ENCODE data around the gene MRGPRD. TPM values are rescaled to one million over a fixed set of nuclear protein-coding genes. Genes with fewer than 3 reads are reported as not detected.

The MRGPRD gene
- total RNA-seq, 1 experiment from 2014 or later, result not detected

GRCh38 chr11:68942751-68943271, 38.0 kb downstream of the MRGPRD start:
- BruUV-seq (replicated peaks), result no TSS peak
- H3K9me3 Mint-ChIP-seq (ENCODE audit: unreplicated experiment), result no peaks in the 10 kb centered on the region
- CTCF ChIA-PET, result no interaction called here

GRCh38 chr11:68942095-68942620, 38.6 kb downstream of the MRGPRD start:
- H3K4me3 Mint-ChIP-seq (ENCODE audit: unreplicated experiment), result no peak overlapping the region
- TF ChIP-seq CTCF (IDR thresholded peaks at IDR 0.05; ENCODE audit: unreplicated experiment), result no peak
- H3K27ac Mint-ChIP-seq (ENCODE audit: low read depth, unreplicated experiment), result no peak overlapping the region
- POLR2A ChIA-PET, result interaction anchor here (0.7 kb wide), 1 partner anchor 93 kb away, joined by 3 read pairs; no protein-coding TSS in a partner anchor
- H3K36me3 Mint-ChIP-seq (ENCODE audit: insufficient read depth, unreplicated experiment), result peaks cover 20% of the 10 kb centered on the region
- no peaks in the 10 kb centered on the region for H3K4me1 Mint-ChIP-seq (ENCODE audit: insufficient read depth, unreplicated experiment)
- CTCF ChIA-PET, result no interaction called here
- intact Hi-C loops (cut with micrococcal nuclease), result no loop called here
- H3K27me3 Mint-ChIP-seq (ENCODE audit: insufficient read depth, unreplicated experiment), result no peaks in the 10 kb centered on the region
- no peaks in the 10 kb centered on the region for H3K9me3 Mint-ChIP-seq (ENCODE audit: unreplicated experiment)
- no TSS peak for BruUV-seq (replicated peaks)
- no peak for DNase-seq (ENCODE audit: unreplicated experiment)

More at GRCh38 chr11:68942751-68943271, 38.0 kb downstream of the MRGPRD start:
- POLR2A ChIA-PET, result interaction anchor here (0.8 kb wide), 1 partner anchor 19 kb away, joined by 3 read pairs; no protein-coding TSS in a partner anchor
- Mint-ChIP-seq H3K27ac (ENCODE audit: low read depth, unreplicated experiment) (no peak overlapping the region), H3K4me3 (ENCODE audit: unreplicated experiment) (no peak overlapping the region), H3K36me3 (ENCODE audit: insufficient read depth, unreplicated experiment) (peaks cover 17% of the 10 kb centered on the region), H3K27me3 (ENCODE audit: insufficient read depth, unreplicated experiment) (peaks cover 5% of the 10 kb centered on the region), H3K4me1 (ENCODE audit: insufficient read depth, unreplicated experiment) (no peaks in the 10 kb centered on the region)
- intact Hi-C loops (cut with micrococcal nuclease), result no loop called here
- DNase-seq (ENCODE audit: unreplicated experiment), result no peak
- no peak for TF ChIP-seq CTCF (IDR thresholded peaks at IDR 0.05; ENCODE audit: unreplicated experiment)

- no peak for TF ChIP-seq CTCF (IDR thresholded peaks at IDR 0.05; ENCODE audit: unreplicated experiment)
- no peak for DNase-seq (ENCODE audit: unreplicated experiment)
These were observed 39.3 kb downstream of the MRGPRD start for GRCh38 chr11:68941324-68942094.

GRCh38 chr11:68940651-68941323, 40.0 kb downstream of the MRGPRD start:
- Mint-ChIP-seq H3K9me3 (ENCODE audit: unreplicated experiment) (no peaks in the 10 kb centered on the region), H3K27ac (ENCODE audit: low read depth, unreplicated experiment) (no peak overlapping the region), H3K36me3 (ENCODE audit: insufficient read depth, unreplicated experiment) (peaks cover 23% of the 10 kb centered on the region), H3K4me1 (ENCODE audit: insufficient read depth, unreplicated experiment) (no peaks in the 10 kb centered on the region), H3K4me3 (ENCODE audit: unreplicated experiment) (no peak overlapping the region), H3K27me3 (ENCODE audit: insufficient read depth, unreplicated experiment) (no peaks in the 10 kb centered on the region)
- no TSS peak for BruUV-seq (replicated peaks)
- DNase-seq (ENCODE audit: unreplicated experiment), result no peak
- POLR2A ChIA-PET, result interaction anchor here (0.6 kb wide), 1 partner anchor 154 kb away, joined by 3 read pairs; no protein-coding TSS in a partner anchor
- no peak for TF ChIP-seq CTCF (IDR thresholded peaks at IDR 0.05; ENCODE audit: unreplicated experiment)
- intact Hi-C loops (cut with micrococcal nuclease), result no loop called here
- CTCF ChIA-PET, result no interaction called here

More at GRCh38 chr11:68941324-68942094, 39.3 kb downstream of the MRGPRD start:
- no TSS peak for BruUV-seq (replicated peaks)
- Mint-ChIP-seq H3K27ac (ENCODE audit: low read depth, unreplicated experiment) (no peak overlapping the region), H3K9me3 (ENCODE audit: unreplicated experiment) (no peaks in the 10 kb centered on the region), H3K27me3 (ENCODE audit: insufficient read depth, unreplicated experiment) (no peaks in the 10 kb centered on the region), H3K4me3 (ENCODE audit: unreplicated experiment) (no peak overlapping the region), H3K4me1 (ENCODE audit: insufficient read depth, unreplicated experiment) (no peaks in the 10 kb centered on the region), H3K36me3 (ENCODE audit: insufficient read depth, unreplicated experiment) (peaks cover 23% of the 10 kb centered on the region)
- ChIA-PET CTCF (no interaction called here), POLR2A (interaction anchor here (0.7 kb wide), 1 partner anchor 93 kb away, joined by 3 read pairs; no protein-coding TSS in a partner anchor)
- intact Hi-C loops (cut with micrococcal nuclease), result no loop called here

Data from MCF 10A (cell line).